Measurements from ENCODE around the gene NYAP2.

DNA sequence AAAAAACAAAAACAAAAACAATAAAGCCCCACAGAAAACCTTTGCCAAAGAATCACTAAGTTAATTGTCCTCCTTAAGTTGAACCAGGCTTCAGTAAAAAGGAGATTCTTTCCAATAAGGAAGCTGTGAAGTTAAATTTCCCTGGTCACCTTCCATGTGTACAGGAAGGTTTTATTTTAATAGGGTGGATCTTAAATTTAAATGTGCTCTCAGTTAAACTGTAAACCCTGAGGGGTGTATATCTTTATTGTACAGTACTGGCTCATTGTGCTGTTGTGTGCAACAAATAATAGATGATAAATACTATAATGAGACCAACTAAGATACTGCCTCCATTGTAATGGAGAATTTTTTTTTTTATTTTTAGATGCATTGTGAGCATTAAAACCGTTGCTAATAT lies 97.1 kb downstream of the NYAP2 start:
- TF ChIP-seq YY1 (IDR thresholded peaks at IDR 0.05; ENCODE audit: insufficient read depth, insufficient read length) (no peak), ZNF274 (IDR thresholded peaks at IDR 0.05; ENCODE audit: low read depth, low read length) (no peak)

Measured in NT2/D1 (cell line).